Measurements from ENCODE around the gene PRIM1.
"Not testable (repeated sequence)": the region's sequence is repeated elsewhere in the genome, so short reads cannot be mapped to it uniquely, and the experiment has no call there.

PRIM1 gene

DNA sequence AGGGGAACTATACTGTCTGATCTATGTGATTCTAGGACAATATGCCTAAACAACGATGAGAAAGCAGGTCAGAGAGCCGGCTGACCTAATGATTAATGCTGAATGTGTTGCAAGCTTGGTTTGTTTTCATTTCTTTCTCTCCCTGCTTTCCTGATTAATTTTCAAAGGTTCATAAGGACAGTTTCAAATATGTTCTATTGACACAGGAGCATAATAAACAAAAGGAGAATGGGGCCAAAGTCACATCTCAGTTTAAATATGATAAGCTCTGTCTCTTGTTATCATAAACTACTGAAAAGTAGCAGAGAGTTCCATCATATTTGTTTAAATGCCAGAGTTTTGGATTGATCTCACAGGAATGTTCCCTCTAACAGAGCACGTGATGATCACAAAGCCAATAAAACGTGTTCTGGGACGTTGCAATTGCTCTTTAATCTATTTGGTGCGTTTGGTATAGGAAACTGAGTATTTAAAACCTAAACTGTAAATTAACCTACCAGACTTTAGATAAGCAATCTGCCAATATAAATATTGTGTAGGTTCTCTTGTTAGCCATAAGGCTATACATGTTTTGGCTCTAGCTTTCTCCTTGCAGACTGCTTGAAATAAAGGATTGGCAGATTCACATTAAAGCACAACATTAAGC, 7.3 kb upstream of the PRIM1 start:
- DNase-seq, result no peak

GRCh38 chr12:56758728-56759262, 6.7 kb upstream of the PRIM1 start:
- no peak for DNase-seq

GRCh38 chr12:56757971-56758370, 5.8 kb upstream of the PRIM1 start:
- DNase-seq, result not testable (repeated sequence)

DNA sequence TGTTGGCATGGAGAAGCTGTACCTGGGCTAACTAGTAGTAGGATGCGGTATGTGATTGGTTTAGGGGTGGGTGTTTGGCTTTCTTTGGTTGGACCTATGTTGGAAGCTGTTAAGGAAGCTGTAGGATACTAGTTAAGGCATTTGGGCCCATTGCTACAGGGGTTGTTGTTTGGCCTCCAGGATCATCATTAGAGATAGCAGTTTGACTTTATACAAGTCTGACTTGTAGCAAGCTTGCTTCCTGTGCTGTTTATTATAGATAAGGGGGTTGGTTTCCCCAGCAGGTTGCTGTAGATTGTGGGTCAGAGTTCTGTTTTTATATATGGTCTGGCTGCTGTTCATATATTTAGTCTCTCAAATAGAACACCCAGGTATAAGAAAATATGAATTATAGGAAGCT, 1.4 kb upstream of the PRIM1 start:
- DNase-seq, result peak; percentile 94

DNA sequence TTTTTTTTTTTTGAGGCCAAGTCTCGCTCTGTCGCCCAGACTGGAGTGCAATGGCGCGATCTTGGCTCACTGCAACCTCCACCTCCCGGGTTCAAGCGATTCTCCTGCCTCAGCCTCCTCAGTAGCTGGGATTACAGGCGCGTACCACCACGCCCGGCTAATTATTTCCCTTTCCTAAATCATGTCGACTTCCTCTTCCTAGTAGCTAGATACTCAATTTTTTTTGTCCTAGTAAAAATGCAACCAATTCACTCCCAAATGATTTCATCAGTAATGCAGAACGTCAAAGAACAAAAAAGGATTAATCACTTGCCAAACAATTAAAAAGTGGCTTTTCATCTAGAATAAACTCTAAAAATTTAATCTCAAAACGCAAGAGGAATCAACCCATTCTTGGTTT, 1.5 kb downstream of the PRIM1 start:
- DNase-seq, result not testable (repeated sequence)

GRCh38 chr12:56749853-56750252, 2.3 kb downstream of the PRIM1 start:
- DNase-seq, result no peak

DNA sequence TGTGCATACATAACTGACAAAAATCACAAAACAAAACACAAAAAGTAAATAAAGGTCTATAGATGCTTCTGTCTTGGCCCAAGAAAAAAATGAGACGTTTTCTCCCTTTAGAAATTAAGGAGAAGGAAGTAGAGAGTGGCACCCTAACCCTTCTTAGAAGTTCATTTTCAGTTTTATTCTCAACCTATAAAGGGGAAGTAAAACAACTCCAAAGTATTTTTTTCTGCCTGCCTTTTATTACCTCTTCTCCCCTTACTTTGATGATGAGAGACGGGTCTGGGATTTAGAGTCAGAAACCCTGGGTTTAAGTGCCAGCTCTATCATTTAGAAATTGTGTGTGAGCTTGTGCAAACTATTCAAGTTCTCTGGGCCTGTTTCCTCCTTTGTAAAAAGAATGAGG, 2.8 kb downstream of the PRIM1 start:
- DNase-seq, result no peak

- DNase-seq, result no peak
Observed at GRCh38 chr12:56728139-56728861, 23.8 kb downstream of the PRIM1 start.

GRCh38 chr12:56726196-56726675, 25.9 kb downstream of the PRIM1 start:
- DNase-seq, result not testable (repeated sequence)

GRCh38 chr12:56725723-56726102, 26.4 kb downstream of the PRIM1 start:
- DNase-seq, result no peak

- DNase-seq, result peak; percentile 99
Observed at GRCh38 chr12:56724972-56725722, 27.0 kb downstream of the PRIM1 start, which contains the start of gene NACA. Gene NACA (minus strand): TSS chr12:56725299. CDS start chr12:56724521, 778 bp downstream.

- no peak for DNase-seq
Observed at GRCh38 chr12:56724701-56724971, 27.5 kb downstream of the PRIM1 start.

DNA sequence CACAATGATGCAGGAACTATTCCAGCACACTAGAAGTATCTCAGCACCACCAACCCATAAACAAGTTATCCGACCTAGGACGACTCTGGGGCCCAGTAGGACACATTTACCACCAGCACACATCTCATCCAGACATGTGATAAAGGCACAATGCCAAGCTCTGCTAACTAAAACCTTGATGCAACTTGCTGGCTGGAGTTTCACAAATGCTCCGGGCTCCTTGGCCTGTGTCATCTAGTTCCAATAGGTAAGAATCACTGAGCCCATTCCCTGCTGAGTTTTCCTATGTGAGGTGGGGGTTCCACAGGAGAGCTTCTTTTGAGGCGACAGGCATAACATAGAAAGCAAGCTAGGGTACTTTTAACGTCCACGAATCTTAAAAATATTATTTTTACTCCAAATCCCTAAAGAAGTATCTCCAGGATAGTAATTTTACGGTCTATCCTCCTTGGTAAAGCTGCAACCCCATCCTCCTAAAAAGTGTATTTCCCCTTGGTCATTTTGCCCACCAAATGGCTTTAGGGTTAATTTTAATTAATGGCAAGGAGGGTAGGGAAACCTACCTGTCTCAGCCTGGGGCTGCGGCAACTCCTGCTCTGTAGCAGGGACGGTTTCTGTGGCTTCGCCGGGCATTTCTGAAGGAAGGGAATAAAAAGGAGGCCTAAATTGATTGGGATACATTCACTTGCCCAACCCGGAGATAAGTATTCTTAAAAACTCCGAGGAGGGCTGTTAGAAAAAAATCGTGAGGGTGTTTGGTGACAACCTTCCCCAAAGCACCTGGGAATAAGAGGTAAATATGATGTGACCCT, 28.0 kb downstream of the PRIM1 start:
- DNase-seq, result peak; percentile 88

DNA sequence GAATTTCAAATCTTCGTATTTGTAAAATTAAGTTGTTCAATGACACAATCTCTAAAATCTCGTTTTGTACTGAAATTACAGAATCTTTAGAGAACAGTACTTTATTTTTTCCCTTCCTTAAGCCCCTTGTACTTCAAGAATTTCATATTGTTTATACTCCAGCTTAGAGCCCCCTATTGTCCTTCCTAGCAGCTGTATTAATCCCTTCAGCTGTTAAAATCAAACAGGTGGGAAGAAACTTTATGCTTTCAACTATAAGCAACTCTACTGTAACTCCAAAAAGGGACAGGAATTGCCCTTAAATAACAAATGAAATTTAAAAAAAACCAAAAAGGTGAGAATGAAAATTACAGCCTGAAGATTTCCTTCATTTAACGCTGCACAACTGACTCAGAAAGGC, 28.8 kb downstream of the PRIM1 start:
- DNase-seq, result no peak

DNA sequence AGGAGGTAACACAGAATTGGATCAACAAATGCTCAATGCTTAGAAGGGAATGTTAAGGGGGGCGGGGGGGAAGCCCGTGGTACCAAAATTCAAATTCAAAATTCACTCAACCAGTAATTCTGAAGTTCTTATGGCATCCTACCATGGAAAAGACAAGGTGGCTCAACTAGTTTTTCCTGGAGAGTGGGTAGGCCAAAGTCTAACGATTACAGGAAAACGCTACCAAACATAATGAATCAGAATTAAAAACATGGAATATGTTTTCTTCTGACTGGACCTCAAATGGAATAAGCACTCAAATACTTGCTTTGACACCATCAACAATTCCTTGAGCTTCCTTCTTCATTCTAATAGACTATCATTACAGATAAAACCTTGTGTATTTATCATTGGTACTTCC, 29.3 kb downstream of the PRIM1 start:
- DNase-seq, result no peak

GRCh38 chr12:56721721-56722120, 30.4 kb downstream of the PRIM1 start:
- no peak for DNase-seq

GRCh38 chr12:56721216-56721615, 30.9 kb downstream of the PRIM1 start:
- peak; percentile 38 for DNase-seq

GRCh38 chr12:56720731-56721151, 31.4 kb downstream of the PRIM1 start:
- DNase-seq, result no peak

GRCh38 chr12:56719056-56719455, 33.1 kb downstream of the PRIM1 start:
- no peak for DNase-seq

DNA sequence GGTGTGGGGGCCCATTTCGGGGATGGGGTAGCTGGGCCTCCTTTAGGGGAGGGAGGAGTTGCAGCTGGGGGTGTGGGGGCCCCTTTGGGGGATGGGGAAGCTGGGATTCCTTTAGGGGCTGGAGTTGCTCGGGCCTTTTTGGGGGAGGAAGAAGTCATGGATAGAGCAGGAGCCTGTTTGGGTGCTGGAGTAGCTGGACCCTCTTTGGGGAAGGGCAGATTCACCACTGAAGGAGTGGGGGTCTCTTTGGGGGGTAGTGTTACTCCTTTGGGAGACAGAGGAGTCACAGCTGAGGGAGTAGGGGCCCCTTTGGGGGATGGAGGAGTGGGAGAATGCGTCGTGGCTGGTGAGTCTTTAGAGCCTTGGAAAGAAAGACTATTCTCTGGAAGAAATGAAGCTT, 33.5 kb downstream of the PRIM1 start:
- no peak for DNase-seq

GRCh38 chr12:56718149-56718548, 34.0 kb downstream of the PRIM1 start:
- no peak for DNase-seq

GRCh38 chr12:56716933-56717880, 34.9 kb downstream of the PRIM1 start:
- DNase-seq, result no peak
